ENCODE data around the gene LSM14B. TPM values are rescaled to one million over a fixed set of nuclear protein-coding genes. Genes with fewer than 3 reads are reported as not detected.
"Not testable (repeated sequence)": the region's sequence is repeated elsewhere in the genome, so short reads cannot be mapped to it uniquely, and the experiment has no call there.

The LSM14B gene
- total RNA-seq, 1 experiment from 2014 or later, result 40.4 TPM

- no peak for DNase-seq (ENCODE audit: low read depth, low spot score)
- in situ Hi-C loops (cut with HindIII; ENCODE audit: low pct_unique_long_range_greater_than_20kb, low sequenced_read_pairs), result no loop called here
Observed at GRCh38 chr20:62104234-62104789, 18.0 kb upstream of the LSM14B start.

GRCh38 chr20:62104791-62105345, 17.4 kb upstream of the LSM14B start:
- DNase-seq (ENCODE audit: low read depth, low spot score), result no peak
- in situ Hi-C loops (cut with HindIII; ENCODE audit: low pct_unique_long_range_greater_than_20kb, low sequenced_read_pairs), result no loop called here

DNA sequence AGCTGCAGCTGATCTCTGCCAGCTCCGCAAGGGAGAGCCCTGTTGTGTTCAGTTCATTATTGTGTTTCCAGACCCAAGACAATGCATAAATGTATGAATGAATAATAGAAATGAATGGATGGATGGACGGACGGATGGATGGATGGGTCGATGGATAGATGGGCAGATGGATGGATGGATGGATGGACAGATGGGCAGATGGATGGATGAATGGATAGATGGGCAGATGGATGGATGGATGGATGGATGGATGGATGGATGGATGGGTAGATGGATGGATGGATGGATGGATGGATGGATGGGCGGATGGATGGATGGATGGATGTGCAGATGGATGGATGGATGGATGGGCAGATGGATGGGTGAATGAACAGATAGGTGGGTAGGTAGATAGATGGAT, 16.7 kb upstream of the LSM14B start:
- in situ Hi-C loops (cut with HindIII; ENCODE audit: low pct_unique_long_range_greater_than_20kb, low sequenced_read_pairs), result no loop called here
- DNase-seq (ENCODE audit: low read depth, low spot score), result no peak

- no peak for DNase-seq (ENCODE audit: low read depth, low spot score)
- in situ Hi-C loops (cut with HindIII; ENCODE audit: low pct_unique_long_range_greater_than_20kb, low sequenced_read_pairs), result no loop called here
Observed at GRCh38 chr20:62111148-62111547, 11.1 kb upstream of the LSM14B start.

GRCh38 chr20:62112368-62112767, 9.9 kb upstream of the LSM14B start:
- in situ Hi-C loops (cut with HindIII; ENCODE audit: low pct_unique_long_range_greater_than_20kb, low sequenced_read_pairs), result no loop called here
- DNase-seq (ENCODE audit: low read depth, low spot score), result no peak

- in situ Hi-C loops (cut with HindIII; ENCODE audit: low pct_unique_long_range_greater_than_20kb, low sequenced_read_pairs), result no loop called here
- DNase-seq (ENCODE audit: low read depth, low spot score), result no peak
Observed at GRCh38 chr20:62114894-62115293, 7.4 kb upstream of the LSM14B start.

DNA sequence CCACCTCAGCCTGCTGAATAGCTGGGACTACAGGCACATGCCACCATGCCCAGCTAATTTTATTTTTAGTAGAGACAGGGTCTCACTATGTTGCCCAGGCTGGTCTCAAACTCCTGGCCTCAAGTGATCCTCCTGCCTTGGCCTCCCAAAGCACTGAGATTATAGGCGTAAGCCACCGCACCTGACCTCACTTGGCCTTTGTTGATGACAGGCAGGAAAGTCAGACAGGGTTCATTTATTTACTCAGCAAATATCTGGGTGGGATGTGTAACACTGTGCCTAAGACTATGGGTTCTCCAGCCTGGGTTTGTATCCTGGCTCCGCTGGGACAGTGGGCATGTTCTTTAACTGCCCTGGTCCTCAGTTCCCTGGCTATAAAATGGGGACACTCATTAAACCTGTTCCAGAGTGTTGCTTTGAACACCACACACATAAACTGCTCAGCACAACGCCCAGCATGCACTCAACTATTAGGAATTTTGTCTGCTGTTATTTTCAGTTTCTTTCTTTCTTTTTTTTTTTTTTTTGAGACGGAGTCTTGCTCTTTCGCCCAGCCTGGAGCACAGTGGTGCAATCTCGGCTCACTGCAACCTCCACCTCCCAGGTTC, 6.4 kb upstream of the LSM14B start:
- in situ Hi-C loops (cut with HindIII; ENCODE audit: low pct_unique_long_range_greater_than_20kb, low sequenced_read_pairs), result not testable (repeated sequence)

GRCh38 chr20:62116558-62117361, 5.5 kb upstream of the LSM14B start:
- in situ Hi-C loops (cut with HindIII; ENCODE audit: low pct_unique_long_range_greater_than_20kb, low sequenced_read_pairs), result no loop called here
- DNase-seq (ENCODE audit: low read depth, low spot score), result no peak

More for the DNA sequence above, 6.4 kb upstream of the LSM14B start:
- not testable (repeated sequence) for DNase-seq (ENCODE audit: low read depth, low spot score)

DNA sequence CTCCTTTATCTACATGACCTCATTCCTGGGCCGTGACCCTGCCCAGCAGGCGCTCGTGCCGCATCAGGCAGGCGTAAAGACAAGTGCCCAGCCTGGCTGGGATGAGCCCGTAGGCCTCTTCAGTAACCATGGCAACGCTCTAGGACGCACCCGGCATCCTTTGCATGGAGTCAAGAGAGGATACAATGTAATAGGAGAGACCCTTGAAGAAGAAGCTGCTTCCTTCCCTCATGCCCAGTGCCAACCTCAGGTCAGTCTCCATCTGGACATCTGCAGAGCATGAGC, 5.0 kb upstream of the LSM14B start:
- DNase-seq (ENCODE audit: low read depth, low spot score), result no peak
- in situ Hi-C loops (cut with HindIII; ENCODE audit: low pct_unique_long_range_greater_than_20kb, low sequenced_read_pairs), result no loop called here

DNA sequence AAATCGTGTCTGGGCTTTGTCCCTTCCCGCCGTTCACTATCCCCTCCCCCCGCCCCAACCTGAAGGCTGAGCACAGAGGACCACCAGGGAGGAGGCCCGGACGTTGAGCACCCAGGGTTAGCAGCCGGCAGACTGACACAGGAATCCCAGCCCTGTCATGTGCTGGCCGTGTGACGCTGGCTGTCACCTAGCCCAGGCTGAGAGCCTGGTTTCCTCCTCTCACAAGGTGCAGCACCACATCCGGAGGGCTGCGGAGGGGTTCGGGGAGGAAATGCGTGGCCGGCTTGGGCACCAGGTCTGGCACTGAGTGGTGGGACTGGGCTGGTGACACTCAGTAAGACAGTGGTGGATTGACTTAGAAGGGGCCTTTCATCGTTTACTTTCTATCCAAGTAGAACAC, 4.6 kb upstream of the LSM14B start:
- DNase-seq (ENCODE audit: low read depth, low spot score), result no peak
- in situ Hi-C loops (cut with HindIII; ENCODE audit: low pct_unique_long_range_greater_than_20kb, low sequenced_read_pairs), result no loop called here

DNA sequence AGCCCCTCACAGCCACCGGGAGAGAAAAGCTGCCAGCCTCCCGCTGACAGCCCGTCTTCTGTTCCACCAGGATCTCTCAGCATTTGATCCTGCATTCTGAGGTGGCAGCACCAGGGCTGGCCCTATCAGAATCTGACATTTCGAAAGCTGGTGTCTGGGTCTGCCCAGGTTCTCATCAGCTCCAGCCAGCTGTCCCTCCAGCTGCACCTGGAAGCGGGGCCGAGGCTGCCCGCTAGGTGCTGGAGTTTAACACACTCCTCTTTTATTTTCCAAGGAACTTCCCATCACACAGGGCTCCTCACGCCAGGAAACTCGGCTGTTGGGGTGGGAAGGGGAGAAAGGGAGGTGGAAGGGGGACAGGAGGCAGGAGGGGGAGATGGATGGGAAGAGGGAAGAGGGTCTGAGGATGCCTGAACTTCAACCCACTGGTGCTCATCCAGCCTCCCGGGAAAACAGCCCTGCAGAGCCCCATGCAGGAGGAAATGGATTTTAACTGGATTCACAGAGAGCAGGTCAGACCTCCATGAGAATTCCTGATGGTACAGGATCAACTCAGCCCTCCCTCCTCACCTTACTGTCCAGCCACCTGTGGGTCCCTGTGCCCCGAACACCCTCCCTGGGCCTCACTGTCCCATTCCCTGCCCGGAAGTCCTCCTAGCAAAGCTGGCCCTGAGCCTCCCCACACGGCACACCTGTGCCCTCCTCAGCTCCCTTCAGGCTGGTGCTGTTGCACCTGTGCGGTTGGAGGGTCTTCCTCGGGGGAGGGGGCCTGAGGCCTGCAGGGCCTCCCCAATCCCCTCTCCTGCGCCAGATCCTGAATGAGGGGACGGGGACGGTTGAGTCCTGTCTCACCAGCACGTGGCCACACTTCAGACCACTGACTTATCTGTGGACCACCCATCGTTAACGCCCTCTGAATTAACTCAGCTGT, 3.9 kb upstream of the LSM14B start:
- DNase-seq (ENCODE audit: low read depth, low spot score), result no peak
- in situ Hi-C loops (cut with HindIII; ENCODE audit: low pct_unique_long_range_greater_than_20kb, low sequenced_read_pairs), result no loop called here

- no peak for DNase-seq (ENCODE audit: low read depth, low spot score)
- in situ Hi-C loops (cut with HindIII; ENCODE audit: low pct_unique_long_range_greater_than_20kb, low sequenced_read_pairs), result no loop called here
Observed at GRCh38 chr20:62119115-62119514, 3.2 kb upstream of the LSM14B start.

DNA sequence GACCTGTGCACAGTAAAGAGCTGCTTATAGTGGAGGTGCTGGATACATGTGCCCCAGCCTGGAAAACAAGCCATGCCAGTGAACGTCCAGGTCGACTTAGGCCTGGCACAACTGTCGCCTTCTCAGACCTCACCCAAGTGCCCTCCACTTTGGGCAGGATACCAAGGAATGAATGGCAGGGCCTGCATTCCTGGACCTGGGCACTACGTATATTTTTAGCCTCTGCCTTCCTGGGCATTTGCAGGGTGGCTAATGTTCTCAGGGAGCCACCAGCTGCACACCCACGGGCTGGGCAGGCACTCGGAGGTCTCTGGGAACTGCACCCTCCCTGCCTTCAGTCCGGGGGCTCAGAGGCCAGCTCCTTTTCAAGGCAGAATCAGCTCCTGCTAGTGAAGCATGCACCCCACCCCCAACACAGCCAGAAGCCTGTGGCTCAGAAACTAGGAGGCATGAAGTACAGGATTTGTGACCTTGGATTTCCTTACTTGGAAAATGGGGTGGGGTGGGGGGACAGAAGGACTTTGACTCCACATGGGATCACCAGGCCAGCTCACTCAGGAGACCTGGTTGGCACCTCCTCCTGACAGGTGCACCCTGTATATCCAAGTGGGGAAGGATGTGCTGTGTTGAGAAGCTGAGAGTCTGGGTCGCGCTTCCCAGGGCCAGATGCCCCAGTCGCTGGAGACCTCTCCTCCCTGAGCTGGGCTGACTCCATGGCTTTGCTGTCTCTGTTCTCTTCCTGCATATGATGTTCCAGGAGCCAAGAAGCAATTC, 2.5 kb upstream of the LSM14B start:
- DNase-seq (ENCODE audit: low read depth, low spot score), result no peak
- in situ Hi-C loops (cut with HindIII; ENCODE audit: low pct_unique_long_range_greater_than_20kb, low sequenced_read_pairs), result no loop called here

- in situ Hi-C loops (cut with HindIII; ENCODE audit: low pct_unique_long_range_greater_than_20kb, low sequenced_read_pairs), result no loop called here
- DNase-seq (ENCODE audit: low read depth, low spot score), result no peak
Observed at GRCh38 chr20:62120365-62120762, 1.9 kb upstream of the LSM14B start.

DNA sequence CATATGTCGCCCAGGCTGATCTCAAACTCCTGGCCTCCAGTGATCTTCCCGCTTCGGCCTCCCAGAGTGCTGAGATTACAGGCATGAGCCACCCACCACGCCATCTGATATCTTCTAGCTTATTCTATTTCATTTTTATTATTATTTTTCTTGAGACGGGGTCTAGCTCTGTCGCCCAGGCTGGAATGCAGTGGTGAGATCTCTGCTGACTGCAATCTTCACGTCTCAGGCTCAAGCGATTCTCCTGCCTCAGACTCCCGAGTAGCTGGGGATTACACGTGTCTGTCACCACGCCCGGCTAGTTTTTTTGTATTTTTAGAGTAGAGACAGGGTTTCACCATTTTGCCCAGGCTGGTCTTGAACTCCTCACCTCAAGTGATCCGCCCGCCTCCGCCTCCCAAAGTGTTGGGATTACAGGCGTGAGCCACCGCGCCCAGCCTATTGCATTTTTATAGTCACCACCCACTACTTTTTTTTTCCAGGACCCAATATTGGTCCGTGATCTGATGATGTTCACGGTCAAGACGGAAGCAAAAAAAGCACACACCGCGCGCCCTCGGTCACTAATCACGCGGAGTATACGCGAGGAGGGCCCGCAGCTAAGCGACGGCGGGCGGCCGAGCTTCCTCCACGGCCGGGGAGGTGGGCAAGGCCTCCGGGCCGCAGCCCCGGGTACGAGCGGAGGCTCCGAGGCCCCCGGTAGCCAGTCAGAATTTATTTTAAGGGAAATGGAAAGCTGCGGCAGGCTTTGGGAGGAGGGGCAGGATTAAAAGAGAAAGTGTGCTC, 1.1 kb upstream of the LSM14B start:
- in situ Hi-C loops (cut with HindIII; ENCODE audit: low pct_unique_long_range_greater_than_20kb, low sequenced_read_pairs), result no loop called here
- DNase-seq (ENCODE audit: low read depth, low spot score), result no peak

DNA sequence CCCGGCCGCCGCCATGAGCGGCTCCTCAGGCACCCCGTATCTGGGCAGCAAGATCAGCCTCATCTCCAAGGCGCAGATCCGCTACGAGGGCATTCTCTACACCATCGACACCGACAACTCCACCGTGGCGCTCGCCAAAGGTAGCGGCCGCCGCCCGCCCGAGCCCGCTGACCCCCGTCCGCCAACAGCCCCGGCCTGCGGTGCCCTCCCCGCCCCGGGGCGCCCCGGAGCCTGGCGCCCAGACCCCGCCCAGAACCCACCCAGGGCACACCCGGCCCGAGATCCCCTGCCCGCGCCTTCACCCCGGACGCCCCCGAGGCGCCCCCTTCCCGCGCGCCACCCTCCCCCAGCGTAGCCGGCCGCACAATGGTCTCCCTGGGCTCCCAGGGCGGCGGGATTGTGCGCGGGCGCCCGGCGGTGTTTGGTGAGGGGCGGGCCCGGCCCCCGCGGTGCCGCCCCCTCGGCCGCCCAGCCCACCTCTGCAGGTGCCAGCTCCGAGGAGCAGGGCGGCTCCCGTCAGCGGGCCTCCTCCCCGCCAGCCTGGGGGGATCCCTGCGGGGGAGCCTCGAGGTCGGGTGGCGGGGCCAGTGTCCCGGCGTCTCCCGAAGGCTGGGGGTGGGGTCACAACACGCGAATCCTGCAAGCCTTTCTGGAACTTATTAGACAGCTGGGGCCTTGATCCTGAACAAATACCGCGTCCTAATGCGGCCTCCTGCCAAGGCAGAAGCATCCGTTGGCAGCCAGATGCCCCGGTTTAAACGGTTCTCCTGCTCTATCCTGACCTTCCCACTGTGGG, 577 bp downstream of the LSM14B start:
- DNase-seq (ENCODE audit: low read depth, low spot score), result no peak
- in situ Hi-C loops (cut with HindIII; ENCODE audit: low pct_unique_long_range_greater_than_20kb, low sequenced_read_pairs), result no loop called here

Measured in SK-MEL-5 (cell line).